HEK293 (cell line): ENCODE results near the gene TGFB1I1.

Experiments used
- ATF2 ChIP-seq: fragments of 450-650 bp; formaldehyde crosslinking; IDR thresholded peaks from 2 replicates; pipeline ENCODE4 v1.5.1; 2016; ENCODE audit warnings: missing biosample characterization, missing genetic modification characterization, low read depth
- GLIS2 ChIP-seq: fragments of 450-650 bp; formaldehyde crosslinking; IDR thresholded peaks from 2 replicates; pipeline ENCODE4 v1.5.1; 2016; ENCODE audit warnings: missing biosample characterization, missing genetic modification characterization
- HOXD13 ChIP-seq: sonication (generic); formaldehyde crosslinking; IDR thresholded peaks from 2 replicates; pipeline ENCODE4 v1.8.0; 2022; ENCODE audit warnings: missing genetic modification reagents, borderline replicate concordance
- MYNN ChIP-seq: fragments of 450-650 bp; formaldehyde crosslinking; IDR thresholded peaks from 2 replicates; pipeline ENCODE4 v1.5.1; 2016; ENCODE audit warnings: missing biosample characterization, missing genetic modification characterization, borderline replicate concordance
- PRDM4 ChIP-seq: fragments of 450-650 bp; formaldehyde crosslinking; IDR thresholded peaks from 2 replicates; pipeline ENCODE4 v1.5.1; 2017; ENCODE audit warnings: missing biosample characterization, missing genetic modification characterization
- SCRT2 ChIP-seq: fragments of 450-650 bp; formaldehyde crosslinking; IDR thresholded peaks from 2 replicates; pipeline ENCODE4 v1.5.1; 2016; ENCODE audit warnings: missing biosample characterization, missing genetic modification characterization
- YY2 ChIP-seq: fragments of 450-650 bp; formaldehyde crosslinking; IDR thresholded peaks from 2 replicates; pipeline ENCODE4 v1.5.1; 2016; ENCODE audit warnings: missing biosample characterization, missing genetic modification characterization
- ZFP69B ChIP-seq: fragments of 450-650 bp; formaldehyde crosslinking; IDR thresholded peaks from 2 replicates; pipeline ENCODE4 v1.5.1; 2016; ENCODE audit warnings: missing biosample characterization, missing genetic modification characterization
- ZNF121 ChIP-seq: fragments of 450-650 bp; formaldehyde crosslinking; IDR thresholded peaks from 2 replicates; pipeline ENCODE4 v1.5.1; 2016; ENCODE audit warnings: missing biosample characterization, missing genetic modification characterization
- ZNF138 ChIP-seq: fragments of 450-650 bp; formaldehyde crosslinking; IDR thresholded peaks from 2 replicates; pipeline ENCODE4 v1.5.1; 2016; ENCODE audit warnings: missing biosample characterization, missing genetic modification characterization, borderline replicate concordance
- ZNF157 ChIP-seq: fragments of 450-650 bp; formaldehyde crosslinking; IDR thresholded peaks from 2 replicates; pipeline ENCODE4 v1.5.1; 2016; ENCODE audit warnings: missing biosample characterization, missing genetic modification characterization
- ZNF174 ChIP-seq: fragments of 450-650 bp; formaldehyde crosslinking; IDR thresholded peaks from 2 replicates; pipeline ENCODE4 v1.5.0; 2017; ENCODE audit warnings: missing biosample characterization, mild to moderate bottlenecking, missing genetic modification characterization
- ZNF19 ChIP-seq: fragments of 450-650 bp; formaldehyde crosslinking; IDR thresholded peaks from 2 replicates; pipeline ENCODE4; 2016; ENCODE audit warnings: missing biosample characterization, missing genetic modification characterization, low read depth
- ZNF266 ChIP-seq: fragments of 450-650 bp; formaldehyde crosslinking; IDR thresholded peaks from 2 replicates; pipeline ENCODE4 v1.5.1; 2016; ENCODE audit warnings: missing biosample characterization, missing genetic modification characterization, low read depth
- ZNF335 ChIP-seq: fragments of 450-650 bp; formaldehyde crosslinking; conservative IDR thresholded peaks from 2 replicates; pipeline ENCODE4 v1.5.1; 2016; ENCODE audit warnings: missing biosample characterization, missing genetic modification characterization
- ZNF366 ChIP-seq: fragments of 450-650 bp; formaldehyde crosslinking; conservative IDR thresholded peaks from 2 replicates; pipeline ENCODE4 v1.5.1; 2016; ENCODE audit warnings: missing biosample characterization, missing genetic modification characterization
- ZNF416 ChIP-seq: fragments of 450-650 bp; formaldehyde crosslinking; IDR thresholded peaks from 2 replicates; pipeline ENCODE4 v1.5.1; 2016; ENCODE audit warnings: missing biosample characterization, missing genetic modification characterization
- ZNF514 ChIP-seq: fragments of 450-650 bp; formaldehyde crosslinking; IDR thresholded peaks from 2 replicates; pipeline ENCODE4 v1.5.1; 2016; ENCODE audit warnings: missing biosample characterization, missing genetic modification characterization
- ZNF555 ChIP-seq: fragments of 450-650 bp; formaldehyde crosslinking; conservative IDR thresholded peaks from 2 replicates; pipeline ENCODE4 v1.5.1; 2017; ENCODE audit warnings: missing biosample characterization, mild to moderate bottlenecking, missing genetic modification characterization, inconsistent platforms
- TF ChIP-seq, protein P1 (sequence below): fragments of 450-650 bp; formaldehyde crosslinking; IDR thresholded peaks from 2 replicates; pipeline ENCODE4 v1.5.1; 2016; ENCODE audit warnings: missing biosample characterization, missing genetic modification characterization, borderline replicate concordance
- TF ChIP-seq, protein P2 (sequence below): fragments of 450-650 bp; formaldehyde crosslinking; IDR thresholded peaks from 2 replicates; pipeline ENCODE4 v1.5.1; 2016; ENCODE audit warnings: missing biosample characterization, missing genetic modification characterization
- TF ChIP-seq, protein P3 (sequence below): fragments of 450-650 bp; formaldehyde crosslinking; IDR thresholded peaks from 2 replicates; pipeline ENCODE4 v1.5.1; 2016; ENCODE audit warnings: missing biosample characterization, missing genetic modification characterization

The TGFB1I1 gene

GRCh38 chr16:31471875-31472708 lies at the start of gene TGFB1I1 (continued):
- TF ChIP-seq PRDM4: no peak
- TF ChIP-seq ZNF366 (tag by site-specific recombination): peak; percentile 69
- no peak for TF ChIP-seq SCRT2
- no peak for TF ChIP-seq ZNF138 (tag by site-specific recombination)
- no peak for TF ChIP-seq ZNF555 (tag by site-specific recombination)
- TF ChIP-seq ZNF157 (tag by site-specific recombination): no peak
- TF ChIP-seq ZNF266 (tag by site-specific recombination): no peak
- no peak for TF ChIP-seq MYNN
- 0 out of 2 replicates have a peak, but pooled peaks have one; percentile 14 for TF ChIP-seq YY2 (tag by site-specific recombination)
- TF ChIP-seq, protein P1, sequence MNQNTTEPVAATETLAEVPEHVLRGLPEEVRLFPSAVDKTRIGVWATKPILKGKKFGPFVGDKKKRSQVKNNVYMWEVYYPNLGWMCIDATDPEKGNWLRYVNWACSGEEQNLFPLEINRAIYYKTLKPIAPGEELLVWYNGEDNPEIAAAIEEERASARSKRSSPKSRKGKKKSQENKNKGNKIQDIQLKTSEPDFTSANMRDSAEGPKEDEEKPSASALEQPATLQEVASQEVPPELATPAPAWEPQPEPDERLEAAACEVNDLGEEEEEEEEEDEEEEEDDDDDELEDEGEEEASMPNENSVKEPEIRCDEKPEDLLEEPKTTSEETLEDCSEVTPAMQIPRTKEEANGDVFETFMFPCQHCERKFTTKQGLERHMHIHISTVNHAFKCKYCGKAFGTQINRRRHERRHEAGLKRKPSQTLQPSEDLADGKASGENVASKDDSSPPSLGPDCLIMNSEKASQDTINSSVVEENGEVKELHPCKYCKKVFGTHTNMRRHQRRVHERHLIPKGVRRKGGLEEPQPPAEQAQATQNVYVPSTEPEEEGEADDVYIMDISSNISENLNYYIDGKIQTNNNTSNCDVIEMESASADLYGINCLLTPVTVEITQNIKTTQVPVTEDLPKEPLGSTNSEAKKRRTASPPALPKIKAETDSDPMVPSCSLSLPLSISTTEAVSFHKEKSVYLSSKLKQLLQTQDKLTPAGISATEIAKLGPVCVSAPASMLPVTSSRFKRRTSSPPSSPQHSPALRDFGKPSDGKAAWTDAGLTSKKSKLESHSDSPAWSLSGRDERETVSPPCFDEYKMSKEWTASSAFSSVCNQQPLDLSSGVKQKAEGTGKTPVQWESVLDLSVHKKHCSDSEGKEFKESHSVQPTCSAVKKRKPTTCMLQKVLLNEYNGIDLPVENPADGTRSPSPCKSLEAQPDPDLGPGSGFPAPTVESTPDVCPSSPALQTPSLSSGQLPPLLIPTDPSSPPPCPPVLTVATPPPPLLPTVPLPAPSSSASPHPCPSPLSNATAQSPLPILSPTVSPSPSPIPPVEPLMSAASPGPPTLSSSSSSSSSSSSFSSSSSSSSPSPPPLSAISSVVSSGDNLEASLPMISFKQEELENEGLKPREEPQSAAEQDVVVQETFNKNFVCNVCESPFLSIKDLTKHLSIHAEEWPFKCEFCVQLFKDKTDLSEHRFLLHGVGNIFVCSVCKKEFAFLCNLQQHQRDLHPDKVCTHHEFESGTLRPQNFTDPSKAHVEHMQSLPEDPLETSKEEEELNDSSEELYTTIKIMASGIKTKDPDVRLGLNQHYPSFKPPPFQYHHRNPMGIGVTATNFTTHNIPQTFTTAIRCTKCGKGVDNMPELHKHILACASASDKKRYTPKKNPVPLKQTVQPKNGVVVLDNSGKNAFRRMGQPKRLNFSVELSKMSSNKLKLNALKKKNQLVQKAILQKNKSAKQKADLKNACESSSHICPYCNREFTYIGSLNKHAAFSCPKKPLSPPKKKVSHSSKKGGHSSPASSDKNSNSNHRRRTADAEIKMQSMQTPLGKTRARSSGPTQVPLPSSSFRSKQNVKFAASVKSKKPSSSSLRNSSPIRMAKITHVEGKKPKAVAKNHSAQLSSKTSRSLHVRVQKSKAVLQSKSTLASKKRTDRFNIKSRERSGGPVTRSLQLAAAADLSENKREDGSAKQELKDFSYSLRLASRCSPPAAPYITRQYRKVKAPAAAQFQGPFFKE (tag by site-specific recombination): no peak
- TF ChIP-seq ZNF174 (tag by site-specific recombination): no peak
- TF ChIP-seq, protein P2, sequence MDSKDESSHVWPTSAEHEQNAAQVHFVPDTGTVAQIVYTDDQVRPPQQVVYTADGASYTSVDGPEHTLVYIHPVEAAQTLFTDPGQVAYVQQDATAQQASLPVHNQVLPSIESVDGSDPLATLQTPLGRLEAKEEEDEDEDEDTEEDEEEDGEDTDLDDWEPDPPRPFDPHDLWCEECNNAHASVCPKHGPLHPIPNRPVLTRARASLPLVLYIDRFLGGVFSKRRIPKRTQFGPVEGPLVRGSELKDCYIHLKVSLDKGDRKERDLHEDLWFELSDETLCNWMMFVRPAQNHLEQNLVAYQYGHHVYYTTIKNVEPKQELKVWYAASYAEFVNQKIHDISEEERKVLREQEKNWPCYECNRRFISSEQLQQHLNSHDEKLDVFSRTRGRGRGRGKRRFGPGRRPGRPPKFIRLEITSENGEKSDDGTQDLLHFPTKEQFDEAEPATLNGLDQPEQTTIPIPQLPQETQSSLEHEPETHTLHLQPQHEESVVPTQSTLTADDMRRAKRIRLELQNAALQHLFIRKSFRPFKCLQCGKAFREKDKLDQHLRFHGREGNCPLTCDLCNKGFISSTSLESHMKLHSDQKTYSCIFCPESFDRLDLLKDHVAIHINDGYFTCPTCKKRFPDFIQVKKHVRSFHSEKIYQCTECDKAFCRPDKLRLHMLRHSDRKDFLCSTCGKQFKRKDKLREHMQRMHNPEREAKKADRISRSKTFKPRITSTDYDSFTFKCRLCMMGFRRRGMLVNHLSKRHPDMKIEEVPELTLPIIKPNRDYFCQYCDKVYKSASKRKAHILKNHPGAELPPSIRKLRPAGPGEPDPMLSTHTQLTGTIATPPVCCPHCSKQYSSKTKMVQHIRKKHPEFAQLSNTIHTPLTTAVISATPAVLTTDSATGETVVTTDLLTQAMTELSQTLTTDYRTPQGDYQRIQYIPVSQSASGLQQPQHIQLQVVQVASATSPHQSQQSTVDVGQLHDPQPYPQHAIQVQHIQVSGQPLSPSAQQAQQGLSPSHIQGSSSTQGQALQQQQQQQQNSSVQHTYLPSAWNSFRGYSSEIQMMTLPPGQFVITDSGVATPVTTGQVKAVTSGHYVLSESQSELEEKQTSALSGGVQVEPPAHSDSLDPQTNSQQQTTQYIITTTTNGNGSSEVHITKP (tag by site-specific recombination): peak; percentile 32; the same call in 1 of the 2 replicates
- TF ChIP-seq ZNF514 (tag by site-specific recombination): no peak
- no peak for TF ChIP-seq HOXD13 (CRISPR knock-in tag)
- TF ChIP-seq ATF2 (tag by site-specific recombination): no peak
- TF ChIP-seq GLIS2 (tag by site-specific recombination): peak; percentile 16; the same call in 1 of the 2 replicates
- peak; percentile 91 for TF ChIP-seq ZNF335 (tag by site-specific recombination)
- TF ChIP-seq ZNF19 (tag by site-specific recombination): no peak
- peak; percentile 67 for TF ChIP-seq ZFP69B (tag by site-specific recombination)
- TF ChIP-seq, protein P3, sequence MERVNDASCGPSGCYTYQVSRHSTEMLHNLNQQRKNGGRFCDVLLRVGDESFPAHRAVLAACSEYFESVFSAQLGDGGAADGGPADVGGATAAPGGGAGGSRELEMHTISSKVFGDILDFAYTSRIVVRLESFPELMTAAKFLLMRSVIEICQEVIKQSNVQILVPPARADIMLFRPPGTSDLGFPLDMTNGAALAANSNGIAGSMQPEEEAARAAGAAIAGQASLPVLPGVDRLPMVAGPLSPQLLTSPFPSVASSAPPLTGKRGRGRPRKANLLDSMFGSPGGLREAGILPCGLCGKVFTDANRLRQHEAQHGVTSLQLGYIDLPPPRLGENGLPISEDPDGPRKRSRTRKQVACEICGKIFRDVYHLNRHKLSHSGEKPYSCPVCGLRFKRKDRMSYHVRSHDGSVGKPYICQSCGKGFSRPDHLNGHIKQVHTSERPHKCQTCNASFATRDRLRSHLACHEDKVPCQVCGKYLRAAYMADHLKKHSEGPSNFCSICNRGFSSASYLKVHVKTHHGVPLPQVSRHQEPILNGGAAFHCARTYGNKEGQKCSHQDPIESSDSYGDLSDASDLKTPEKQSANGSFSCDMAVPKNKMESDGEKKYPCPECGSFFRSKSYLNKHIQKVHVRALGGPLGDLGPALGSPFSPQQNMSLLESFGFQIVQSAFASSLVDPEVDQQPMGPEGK (tag by site-specific recombination): peak; percentile 68
- no peak for TF ChIP-seq ZNF416
- no peak for TF ChIP-seq ZNF121
- TF ChIP-seq, all 188 proteins: peak for 34
